ENCODE data around the gene MIDN.

Gene MIDN

DNA sequence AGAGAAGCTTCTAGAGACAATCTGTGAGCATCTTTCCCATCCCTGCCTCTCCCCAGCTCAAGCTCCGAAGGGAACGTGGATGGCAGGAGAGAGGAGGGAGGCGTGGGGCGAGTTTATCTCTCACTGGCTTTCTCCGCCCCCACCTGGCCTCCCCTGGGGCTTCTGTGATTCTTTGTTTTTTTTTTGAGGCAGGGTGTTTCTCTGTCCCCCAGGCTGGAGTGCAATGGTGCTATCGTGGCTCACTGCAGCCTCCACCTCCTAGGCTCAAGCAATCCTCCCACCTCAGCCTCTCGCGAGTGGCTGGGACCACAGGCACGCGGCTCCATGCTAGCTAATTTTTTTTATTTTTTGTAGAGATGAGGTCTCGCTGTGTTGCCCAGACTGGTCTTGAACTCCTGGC lies 60.3 kb downstream of the MIDN start:
- Histone ChIP-seq H3K36me3 (ENCODE audit: control insufficient read depth in 2 of 2, insufficient read depth in 1 of 2, low read length in 2 of 2) (no peaks in the 10 kb centered on the region), H3K9me3 (ENCODE audit: control insufficient read depth, insufficient read depth, low read depth, low read length) (no peaks in the 10 kb centered on the region), H3K27ac (ENCODE audit: extremely low read depth, low read depth, low read length) (no peak overlapping the region), H3K4me1 (ENCODE audit: control insufficient read depth, insufficient read depth, low read length) (no peaks in the 10 kb centered on the region), H3K4me3 (ENCODE audit: low read depth, low read length) (no peak overlapping the region)
- ChIA-PET POLR2A (interaction anchor here (0.6 to 1.8 kb wide), 2 partner anchors 40 to 147 kb away, joined by 3 to 6 read pairs; partner anchors contain the start of gene CIRBP), CTCF (no interaction called here)
- TF ChIP-seq ZNF24 (tag by site-specific recombination; IDR thresholded peaks at IDR 0.05) (0 out of 2 replicates have a peak, but pooled peaks have one; percentile 14), KLF1 (tag by site-specific recombination; IDR thresholded peaks at IDR 0.05) (0 out of 2 replicates have a peak, but pooled peaks have one; percentile 17), EGR2 (tag by site-specific recombination; IDR thresholded peaks at IDR 0.05; ENCODE audit: low read depth) (peak; percentile 80), PRDM1 (tag by site-specific recombination; IDR thresholded peaks at IDR 0.05) (no peak), ZNF776 (tag by site-specific recombination; IDR thresholded peaks at IDR 0.05; ENCODE audit: borderline replicate concordance) (no peak), IKZF3 (tag by site-specific recombination; IDR thresholded peaks at IDR 0.05) (0 out of 2 replicates have a peak, but pooled peaks have one; percentile 19), ZFHX2 (tag by site-specific recombination; conservative IDR thresholded peaks at IDR 0.05) (peak; percentile 57), GLIS1 (tag by site-specific recombination; IDR thresholded peaks at IDR 0.05) (peak; percentile 93), KLF9 (tag by site-specific recombination; IDR thresholded peaks at IDR 0.05; ENCODE audit: low read depth) (no peak)
- TF ChIP-seq, protein P1, sequence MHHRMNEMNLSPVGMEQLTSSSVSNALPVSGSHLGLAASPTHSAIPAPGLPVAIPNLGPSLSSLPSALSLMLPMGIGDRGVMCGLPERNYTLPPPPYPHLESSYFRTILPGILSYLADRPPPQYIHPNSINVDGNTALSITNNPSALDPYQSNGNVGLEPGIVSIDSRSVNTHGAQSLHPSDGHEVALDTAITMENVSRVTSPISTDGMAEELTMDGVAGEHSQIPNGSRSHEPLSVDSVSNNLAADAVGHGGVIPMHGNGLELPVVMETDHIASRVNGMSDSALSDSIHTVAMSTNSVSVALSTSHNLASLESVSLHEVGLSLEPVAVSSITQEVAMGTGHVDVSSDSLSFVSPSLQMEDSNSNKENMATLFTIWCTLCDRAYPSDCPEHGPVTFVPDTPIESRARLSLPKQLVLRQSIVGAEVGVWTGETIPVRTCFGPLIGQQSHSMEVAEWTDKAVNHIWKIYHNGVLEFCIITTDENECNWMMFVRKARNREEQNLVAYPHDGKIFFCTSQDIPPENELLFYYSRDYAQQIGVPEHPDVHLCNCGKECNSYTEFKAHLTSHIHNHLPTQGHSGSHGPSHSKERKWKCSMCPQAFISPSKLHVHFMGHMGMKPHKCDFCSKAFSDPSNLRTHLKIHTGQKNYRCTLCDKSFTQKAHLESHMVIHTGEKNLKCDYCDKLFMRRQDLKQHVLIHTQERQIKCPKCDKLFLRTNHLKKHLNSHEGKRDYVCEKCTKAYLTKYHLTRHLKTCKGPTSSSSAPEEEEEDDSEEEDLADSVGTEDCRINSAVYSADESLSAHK (tag by site-specific recombination; IDR thresholded peaks at IDR 0.05) = peak; percentile 40; the same call in 1 of the 2 replicates
- TF ChIP-seq, protein P2, sequence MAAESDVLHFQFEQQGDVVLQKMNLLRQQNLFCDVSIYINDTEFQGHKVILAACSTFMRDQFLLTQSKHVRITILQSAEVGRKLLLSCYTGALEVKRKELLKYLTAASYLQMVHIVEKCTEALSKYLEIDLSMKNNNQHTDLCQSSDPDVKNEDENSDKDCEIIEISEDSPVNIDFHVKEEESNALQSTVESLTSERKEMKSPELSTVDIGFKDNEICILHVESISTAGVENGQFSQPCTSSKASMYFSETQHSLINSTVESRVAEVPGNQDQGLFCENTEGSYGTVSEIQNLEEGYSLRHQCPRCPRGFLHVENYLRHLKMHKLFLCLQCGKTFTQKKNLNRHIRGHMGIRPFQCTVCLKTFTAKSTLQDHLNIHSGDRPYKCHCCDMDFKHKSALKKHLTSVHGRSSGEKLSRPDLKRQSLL (tag by site-specific recombination; IDR thresholded peaks at IDR 0.05) = peak; percentile 54; the same call in 1 of the 2 replicates
